Heart right ventricle (tissue), 16 donors: ENCODE measurements around the gene CDK12. TPM values are rescaled to one million over a fixed set of nuclear protein-coding genes. Genes with fewer than 3 reads are reported as not detected.

Source experiments
- ATAC-seq, 8 donors: fragments of 200-7000 bp; cut with Tn5 transposase; one replicate each; pipeline ENCODE4 v1.9.1; 2020; ENCODE audit warnings: mild to moderate bottlenecking in 8 of 8, moderate library complexity in 8 of 8, moderate number of reproducible peaks in 1 of 8
- DNase-seq, 2 donors: peaks; one replicate each; pipeline ENCODE4 v3.0.0-alpha.2; 2020
- H3K27ac ChIP-seq, 10 donors: fragments of 200-600 bp; sonication (generic) in 2 of 10; one replicate each; pipeline versions ENCODE4 v1.5.0 to v1.8.0; 2020 to 2022; ENCODE audit warnings: mild to moderate bottlenecking in 3 of 10
- H3K27me3 ChIP-seq, 7 donors: fragments of 200-600 bp; one replicate each; pipeline ENCODE4 v1.8.0; 2021 to 2022; ENCODE audit warnings: mild to moderate bottlenecking in 2 of 7
- H3K36me3 ChIP-seq, 9 donors: fragments of 200-600 bp; sonication (generic) in 1 of 9; one replicate each; pipeline versions ENCODE4 v1.5.0 to v1.8.0; 2020 to 2022; ENCODE audit warnings: mild to moderate bottlenecking in 2 of 9
- H3K4me1 ChIP-seq, 9 donors: fragments of 200-600 bp; sonication (generic) in 1 of 9; one replicate each; pipeline versions ENCODE4 v1.5.0 to v1.8.0; 2020 to 2022; ENCODE audit warnings: mild to moderate bottlenecking in 4 of 9
- H3K4me3 ChIP-seq, 10 donors: fragments of 200-600 bp; sonication (generic) in 2 of 10; one replicate each; pipeline versions ENCODE4 v1.5.0 to v1.8.0; 2020 to 2022; ENCODE audit warnings: mild to moderate bottlenecking in 7 of 10, moderate library complexity in 2 of 10
- H3K9me3 ChIP-seq, 11 donors: fragments of 200-600 bp in 10 of 11; sonication (generic) in 2 of 11; one replicate each; pipeline versions ENCODE4 v1.5.0 to v1.8.0; 2013 to 2022; ENCODE audit warnings: mild to moderate bottlenecking in 2 of 11, control low read depth in 1 of 11, moderate library complexity in 1 of 11
- CTCF ChIP-seq, 9 donors: fragments of 200-600 bp; sonication (generic) in 2 of 9; IDR thresholded peaks; one replicate each; pipeline versions ENCODE4 v1.5.0 to v1.8.0; 2021 to 2022; ENCODE audit warnings: antibody characterized with exemption in 9 of 9, mild to moderate bottlenecking in 5 of 9, moderate library complexity in 1 of 9
- WGBS, 2 donors: extraction: QIAGEN DNeasy Blood & Tissue Kit; methylation state at CpG; one replicate each; pipeline ENCODE4 v1.1.7; 2013; ENCODE audit warnings: inconsistent platforms in 1 of 2; 5-methylcytosine and 5-hydroxymethylcytosine counted together
- intact Hi-C, 10 donors: fragments of 100-400 bp; cut with DNase I; formaldehyde crosslinking; loops; one replicate each; pipeline versions ENCODE4 v1.11.1 to v1.14.2; 2022
- polyA plus RNA-seq, 2 donors: library from polyadenylated mRNA; stranded (reverse); fragments of 200-250 nt; gene quantifications; one replicate each; pipeline ENCODE4 v1.2.3, GENCODE V29; 2013
- total RNA-seq, 10 donors: library from RNA; stranded (reverse); fragmentation: NEBNext Ultra II Directional in 3 of 10; extraction: Animal tissue kit (Norgen Biotek cat#: 25700) in 3 of 10; gene quantifications; one replicate each; pipeline versions ENCODE4 v1.2.1 to v1.2.4, GENCODE V29; 2021 to 2023
- donor health status: Arrhythmogenic right ventricular cardiomyopathy.
- donor health status: ischemic (EF 13 %, LVEDD 7.1; RV severe dilation, severe dysfunction).
- donor health status: healthy with polysubstance abuse.
- donor health status: DM: no; HTN: yes; CAD: no.
- donor health status: DM: no; HTN: no; CAD: no.
- donor health status: ischemic (EF 25% LVEDD 6.9; RV normal size, moderate dysfunction).
- donor health status: ischemic (EF 25% LVEDD 5.7; RV mildly dilated, moderate dysfunction).
- donor health status: healthy.
- donor health status: DM: yes; HTN: yes; CAD: no.
- donor health status: Ischemic cardiomyopathy.
- donor health status: ischemic (EF 35%, LVEDD 5.7; RV mildly dilated, moderate dysfunction).
- donor health status: nonischemic (EF 11% LVEDD 7.7; RV severe dilation, severe dysfunction).
- donor health status: DM: yes; HTN: yes; CAD: no.
- donor health status: PGD.
- donor health status: ischemic (EF 29% LVEDD 5.4; RV normal size, mild dysfunction).
- donor health status: nonischemic (EF 23%, LVEDD 6.1; RV moderate dilation, normal function).

CDK12 gene
- total and polyA plus RNA-seq, 12 donors, result 5.0 to 29.3 (median 23.7) TPM

DNA sequence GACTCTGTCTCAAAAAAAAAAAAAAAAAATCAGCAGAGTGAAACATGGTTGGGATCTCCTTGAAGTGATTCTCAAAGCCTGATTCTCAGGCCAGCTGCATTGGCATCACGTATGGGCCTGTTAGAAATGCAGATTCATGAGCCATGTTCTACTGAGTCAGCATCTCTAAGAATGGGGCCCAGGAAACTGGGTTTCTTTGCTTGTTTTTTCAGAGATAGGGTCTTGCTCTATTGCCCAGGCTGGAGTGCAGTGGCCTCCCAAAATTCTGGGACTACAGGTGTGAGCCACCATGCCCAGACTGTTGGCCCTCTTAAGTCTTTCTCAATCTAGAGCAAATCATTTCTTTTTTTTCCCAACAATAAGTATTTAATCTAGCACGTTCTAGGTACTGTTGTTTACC, 47.7 kb downstream of the CDK12 start:
- Histone ChIP-seq H3K27me3 (no peaks in the 10 kb centered on the region), H3K36me3 (peaks cover 0 to 100% (median 61%) of the 10 kb centered on the region in 9 donors), H3K27ac (no peak overlapping the region), H3K4me1 (no peaks in the 10 kb centered on the region), H3K9me3 (no peaks in the 10 kb centered on the region), H3K4me3 (no peak overlapping the region)
- 94 to 96% methylated on average over 2 of the region's 2 CpGs for WGBS, 2 donors
- DNase-seq, result no peak
- TF ChIP-seq CTCF (IDR thresholded peaks at IDR 0.05), result no peak
- intact Hi-C loops, result no loop called here
- ATAC-seq, result no peak

GRCh38 chr17:39513309-39513708, 52.0 kb downstream of the CDK12 start:
- Histone ChIP-seq H3K27ac (no peak overlapping the region), H3K27me3 (no peaks in the 10 kb centered on the region), H3K36me3 (peaks cover 0 to 100% (median 69%) of the 10 kb centered on the region in 9 donors), H3K4me1 (no peaks in the 10 kb centered on the region), H3K9me3 (no peaks in the 10 kb centered on the region), H3K4me3 (no peak overlapping the region)
- DNase-seq (no peak), ATAC-seq (no peak)
- intact Hi-C loops, result no loop called here
- TF ChIP-seq CTCF (IDR thresholded peaks at IDR 0.05), result no peak
- 90 to 93% methylated on average over 3 of the region's 3 CpGs for WGBS, 2 donors

- H3K27ac ChIP-seq, result no peak overlapping the region
- intact Hi-C loops, result no loop called here
- H3K27me3 ChIP-seq, result no peaks in the 10 kb centered on the region
- DNase-seq, result no peak
- H3K9me3 ChIP-seq, result no peaks in the 10 kb centered on the region
- no peak for ATAC-seq
- H3K36me3 ChIP-seq, result peaks cover 0 to 100% (median 70%) of the 10 kb centered on the region in 9 donors
- WGBS, 2 donors, result 87 to 95% methylated on average over 5 of the region's 5 CpGs
- no peaks in the 10 kb centered on the region for H3K4me1 ChIP-seq
- no peak for TF ChIP-seq CTCF (IDR thresholded peaks at IDR 0.05)
- H3K4me3 ChIP-seq, result no peak overlapping the region
Measured at GRCh38 chr17:39513915-39514314, 52.6 kb downstream of the CDK12 start.

- WGBS, 2 donors, result 82 to 84% methylated on average over 7 of the region's 7 CpGs
- Histone ChIP-seq H3K36me3 (peaks cover 0 to 100% (median 75%) of the 10 kb centered on the region in 9 donors), H3K27me3 (no peaks in the 10 kb centered on the region), H3K9me3 (no peaks in the 10 kb centered on the region), H3K4me3 (no peak overlapping the region), H3K4me1 (no peaks in the 10 kb centered on the region), H3K27ac (no peak overlapping the region)
- intact Hi-C loops, result no loop called here
- DNase-seq (no peak), ATAC-seq (no peak)
- no peak for TF ChIP-seq CTCF (IDR thresholded peaks at IDR 0.05)
Measured at GRCh38 chr17:39517224-39517623, 55.9 kb downstream of the CDK12 start.
